HG03457 (cell line): ENCODE data around the gene CDHR3.

Source experiments
- ATAC-seq: cut with Tn5 transposase; IDR thresholded peaks from one replicate; pipeline ENCODE4 v1.9.1; 2021; ENCODE audit warnings: moderate number of reproducible peaks; ENCODE audit not compliant: unreplicated experiment

The CDHR3 gene

DNA sequence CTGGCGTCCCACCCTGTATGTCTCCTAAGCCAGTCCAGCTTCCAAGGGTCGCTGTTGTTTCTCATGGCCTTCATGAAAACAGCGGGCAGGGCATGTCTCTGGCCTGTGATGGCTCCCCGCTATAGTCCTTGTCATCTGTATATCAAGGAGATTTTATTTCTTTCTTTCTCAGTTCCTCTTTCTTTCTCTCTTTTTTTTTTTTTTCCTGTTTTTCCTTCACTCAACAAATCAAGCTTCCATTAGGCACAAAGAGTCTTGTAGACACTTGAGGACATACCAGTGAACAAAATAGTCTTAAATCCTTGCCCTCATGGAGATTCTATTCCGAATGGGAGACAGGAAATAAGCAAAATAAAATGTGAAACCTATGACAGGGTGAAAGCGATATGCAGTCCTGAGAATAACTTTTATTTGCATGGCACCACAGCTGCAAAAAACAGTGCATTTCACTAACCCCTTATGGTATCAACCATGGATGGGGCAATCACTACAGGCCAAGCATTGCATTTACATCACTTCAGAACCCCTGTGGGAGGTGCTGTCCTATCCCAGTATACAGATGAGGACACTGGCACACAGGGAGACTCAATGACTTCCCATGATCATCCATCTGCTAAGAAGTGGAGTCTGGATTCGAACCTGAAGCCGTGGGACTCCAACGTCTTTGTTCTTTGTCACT lies 98.4 kb downstream of the CDHR3 start:
- no peak for ATAC-seq

DNA sequence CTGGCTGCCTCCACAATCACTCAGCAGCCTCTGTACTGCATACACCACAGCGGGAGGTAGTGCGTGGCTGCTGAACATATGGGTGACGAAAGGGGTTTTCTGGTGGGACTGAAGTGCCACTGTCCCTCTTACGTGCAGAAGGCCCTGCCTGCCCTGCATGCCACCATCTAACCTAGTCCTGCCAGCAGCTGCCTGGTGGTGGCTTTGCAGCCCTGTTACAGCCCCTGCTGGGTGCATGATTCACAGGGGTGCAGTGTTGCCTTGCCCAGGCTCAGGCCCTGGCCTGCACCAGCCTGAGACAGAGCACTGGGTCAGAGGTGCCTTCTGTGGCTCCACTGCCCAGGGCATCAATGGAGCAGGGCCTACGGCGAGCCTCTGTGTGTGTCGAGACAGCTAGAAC lies 98.9 kb downstream of the CDHR3 start:
- no peak for ATAC-seq

DNA sequence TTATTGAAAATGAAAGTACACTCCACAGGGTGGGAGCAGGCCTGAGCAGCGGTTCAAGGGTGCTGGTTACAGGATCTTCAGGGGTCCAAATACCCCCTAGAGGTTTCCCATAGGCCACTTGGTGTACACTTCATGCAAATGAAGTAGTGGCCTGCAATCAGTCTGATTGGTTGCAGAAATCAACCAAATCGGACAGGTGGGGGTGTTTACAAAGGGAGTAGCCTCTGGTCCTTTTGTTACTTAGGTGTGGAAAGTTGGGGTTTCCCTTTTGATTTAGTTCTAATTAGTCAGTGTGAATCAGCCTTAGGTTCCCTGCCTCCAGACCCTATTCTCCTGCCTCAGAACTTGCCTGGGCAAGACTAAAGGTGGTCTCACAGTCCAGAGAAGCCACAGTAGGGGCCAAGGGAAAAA lies 99.5 kb downstream of the CDHR3 start:
- ATAC-seq, result no peak

DNA sequence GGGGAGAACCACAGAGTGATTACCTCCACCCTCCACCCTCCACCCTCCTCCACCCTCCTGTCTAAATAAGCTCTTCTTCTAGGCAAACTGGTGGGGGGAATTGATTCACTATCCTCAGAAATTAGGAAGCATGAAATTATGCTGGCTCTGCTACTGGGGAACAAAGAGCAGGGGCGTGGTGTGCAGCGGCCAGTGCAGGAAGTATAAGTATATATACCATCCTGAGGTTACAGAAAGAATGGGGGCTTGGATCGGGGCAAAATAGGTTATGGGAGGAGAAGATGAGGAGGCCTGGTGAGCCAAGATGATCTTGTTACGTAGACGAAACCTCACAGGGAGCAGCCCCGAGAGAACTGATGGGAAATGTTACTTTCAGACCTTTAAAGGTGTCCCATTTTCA lies 100.0 kb downstream of the CDHR3 start:
- ATAC-seq, result no peak

DNA sequence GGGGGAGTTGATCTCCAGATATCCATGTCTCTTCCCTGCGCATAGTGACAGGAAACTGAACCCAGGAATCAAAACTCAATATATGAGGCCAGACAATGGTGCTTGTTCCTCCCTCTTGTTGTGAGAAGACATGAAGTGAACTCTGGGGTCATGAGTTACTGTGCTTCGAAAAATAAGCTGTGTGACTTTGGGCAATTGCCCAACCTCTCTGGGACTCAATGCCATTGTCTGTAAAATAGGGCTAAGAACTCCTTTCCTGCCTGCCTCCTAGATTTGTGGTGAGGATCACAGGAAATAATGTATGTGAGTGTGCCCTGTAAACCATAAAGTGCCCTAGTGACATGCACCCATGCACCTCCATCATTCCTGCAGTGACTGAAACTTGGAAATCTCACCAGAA lies 100.6 kb downstream of the CDHR3 start:
- ATAC-seq, result no peak

DNA sequence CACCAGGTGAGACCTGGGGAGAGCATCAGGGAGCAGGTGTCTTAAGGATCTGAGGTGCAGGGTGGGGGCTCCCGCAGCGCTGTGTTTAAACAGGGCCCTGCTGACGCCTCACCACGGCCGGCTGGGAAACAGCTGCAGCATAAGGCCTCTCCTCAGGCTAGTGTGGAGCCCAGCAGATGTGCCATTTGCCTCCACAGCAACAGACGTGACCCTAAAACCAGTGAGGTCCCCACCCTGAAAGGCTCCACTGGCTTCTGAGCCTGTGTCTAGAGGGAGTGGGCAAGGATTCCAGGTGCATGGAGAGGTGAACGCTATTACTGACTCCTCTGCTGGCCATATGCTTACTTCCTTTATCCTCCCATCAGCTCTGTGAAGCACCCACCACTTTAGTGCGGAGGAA lies 101.3 kb downstream of the CDHR3 start:
- no peak for ATAC-seq

DNA sequence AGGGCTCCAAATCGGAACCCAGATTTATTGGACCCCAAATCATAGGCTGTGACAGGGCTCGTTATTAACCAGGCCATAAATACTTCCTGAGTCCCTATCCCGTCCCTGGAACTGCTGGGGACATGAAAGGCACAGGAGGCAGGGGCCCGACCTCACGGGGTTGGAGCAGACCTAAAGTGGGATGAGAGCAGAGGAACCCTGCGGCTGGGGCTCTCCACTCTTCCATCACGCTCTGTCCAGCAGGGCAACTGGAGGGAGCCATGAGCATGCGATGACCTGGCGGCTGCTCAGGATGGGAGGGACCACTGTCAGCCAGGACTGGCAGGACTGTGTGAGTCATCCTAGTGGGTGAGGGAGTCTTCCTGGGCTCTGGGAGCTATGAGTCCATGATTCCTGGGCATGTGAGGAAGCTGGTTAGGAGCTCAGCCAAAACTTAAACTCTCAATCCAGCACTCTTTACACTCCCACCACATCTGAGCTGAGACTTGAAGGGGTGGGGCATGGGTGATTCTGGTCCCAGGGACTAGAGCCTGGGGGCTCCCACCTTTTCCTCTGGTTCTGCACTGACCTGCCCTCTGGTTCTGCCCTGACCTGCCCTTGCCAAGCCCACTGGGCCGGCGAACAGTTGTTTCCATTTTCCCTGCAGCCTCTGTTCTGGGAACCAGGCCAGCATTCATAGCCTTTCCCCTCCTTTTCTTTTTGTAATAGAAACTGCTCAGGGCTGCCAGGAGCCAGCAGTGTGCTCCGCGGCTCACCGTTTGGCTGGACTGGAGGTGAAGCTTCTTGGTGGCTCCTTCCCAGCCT lies 101.9 kb downstream of the CDHR3 start:
- no peak for ATAC-seq

DNA sequence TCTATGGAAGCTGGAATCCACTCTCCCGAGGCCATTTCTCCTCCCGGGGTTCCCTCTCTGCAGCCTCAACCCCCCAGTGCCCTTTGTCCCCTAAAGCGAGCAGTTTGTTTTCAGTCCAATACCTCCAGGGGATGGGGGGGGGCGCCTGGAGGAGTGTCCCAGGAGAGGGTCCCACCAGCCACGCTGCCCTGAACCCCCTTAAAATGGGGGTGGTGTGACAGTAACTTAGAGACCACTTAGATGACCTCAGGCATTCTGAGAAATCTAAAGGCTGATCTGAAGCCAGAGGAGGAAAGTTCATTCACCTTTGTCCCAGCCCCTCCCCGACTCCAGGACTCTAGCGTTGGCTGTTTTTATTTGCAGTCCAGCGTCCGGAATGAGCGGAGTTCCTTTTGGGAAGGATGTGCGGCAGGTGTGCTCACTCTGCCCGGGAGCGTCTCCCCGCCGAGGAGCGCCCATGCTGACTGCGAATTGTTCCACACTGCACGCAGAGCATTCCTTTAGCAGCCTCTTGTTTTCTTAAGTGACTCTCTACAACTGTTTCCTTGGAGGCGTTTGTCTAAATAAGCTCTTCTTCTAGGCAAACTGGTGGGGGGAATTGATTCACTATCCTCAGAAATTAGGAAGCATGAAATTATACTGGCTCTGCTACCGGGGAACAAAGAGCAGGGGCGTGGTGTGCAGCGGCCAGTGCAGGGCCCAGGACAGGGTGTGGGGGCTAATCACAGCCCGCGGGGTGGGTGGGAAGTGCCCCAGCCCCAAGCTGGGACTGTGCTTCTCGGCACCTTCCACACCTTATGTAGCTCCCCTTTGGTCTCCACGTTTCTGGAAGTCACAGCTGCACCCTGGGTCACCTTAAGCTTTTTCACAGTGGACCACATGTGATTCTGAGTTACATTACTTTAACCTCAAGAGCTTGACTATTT lies 102.8 kb downstream of the CDHR3 start:
- no peak for ATAC-seq

DNA sequence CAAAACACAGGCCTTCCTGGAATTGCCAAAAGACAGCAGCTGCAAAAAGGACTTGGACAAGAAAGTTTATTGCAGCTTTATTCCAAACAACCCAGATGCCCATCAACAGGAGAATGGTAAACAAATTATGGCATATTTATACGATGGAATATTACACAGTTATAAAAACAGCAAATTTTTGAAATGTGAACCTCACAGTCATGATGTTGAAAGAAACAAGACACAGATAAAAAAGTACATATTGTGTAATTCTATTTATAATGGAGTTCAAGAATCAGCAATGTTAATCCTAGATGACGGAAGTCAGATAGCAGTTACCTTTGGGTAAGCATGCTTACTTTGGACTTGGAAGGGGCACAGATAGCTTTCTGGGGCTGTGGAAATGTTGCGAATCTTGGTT lies 104.6 kb downstream of the CDHR3 start:
- ATAC-seq, result no peak

DNA sequence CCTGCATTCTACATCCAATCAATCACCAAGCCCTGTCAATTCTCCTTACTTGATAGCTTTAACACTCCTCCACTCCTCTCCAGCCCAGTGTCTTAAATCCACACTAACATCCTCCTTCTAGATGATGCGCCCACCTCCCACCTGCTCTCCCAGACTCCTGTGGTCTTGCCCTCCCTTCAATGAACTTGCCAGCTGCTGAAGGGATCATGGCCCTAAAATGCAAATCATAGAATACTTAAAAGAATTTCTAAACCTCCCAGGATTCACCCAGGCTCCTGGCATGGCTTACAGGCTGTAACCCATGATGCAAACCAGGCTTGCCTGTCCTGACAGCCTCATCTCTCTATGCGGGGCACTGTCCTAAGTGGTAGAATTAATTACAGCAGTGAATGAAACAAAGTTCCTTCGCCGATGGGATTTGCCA lies 105.5 kb downstream of the CDHR3 start:
- no peak for ATAC-seq

DNA sequence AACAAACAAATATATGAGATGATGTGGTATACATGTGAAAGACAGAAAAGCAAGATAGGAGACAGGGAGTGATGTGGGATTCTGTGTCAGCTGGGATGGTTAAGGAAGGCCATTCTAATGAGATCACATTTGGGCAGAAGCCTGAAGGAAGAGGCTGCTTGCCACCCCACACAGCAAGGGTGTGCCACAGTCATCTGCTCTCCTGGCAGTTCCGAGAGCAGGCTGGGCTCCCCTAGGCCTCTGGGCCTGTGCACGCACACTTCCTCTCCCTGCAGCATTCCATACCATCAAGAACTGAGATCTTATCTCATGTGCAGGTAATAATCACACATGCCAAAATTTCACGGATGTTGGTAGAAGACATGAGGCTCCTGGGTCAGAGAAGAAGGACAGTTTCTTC lies 105.9 kb downstream of the CDHR3 start:
- ATAC-seq, result no peak

DNA sequence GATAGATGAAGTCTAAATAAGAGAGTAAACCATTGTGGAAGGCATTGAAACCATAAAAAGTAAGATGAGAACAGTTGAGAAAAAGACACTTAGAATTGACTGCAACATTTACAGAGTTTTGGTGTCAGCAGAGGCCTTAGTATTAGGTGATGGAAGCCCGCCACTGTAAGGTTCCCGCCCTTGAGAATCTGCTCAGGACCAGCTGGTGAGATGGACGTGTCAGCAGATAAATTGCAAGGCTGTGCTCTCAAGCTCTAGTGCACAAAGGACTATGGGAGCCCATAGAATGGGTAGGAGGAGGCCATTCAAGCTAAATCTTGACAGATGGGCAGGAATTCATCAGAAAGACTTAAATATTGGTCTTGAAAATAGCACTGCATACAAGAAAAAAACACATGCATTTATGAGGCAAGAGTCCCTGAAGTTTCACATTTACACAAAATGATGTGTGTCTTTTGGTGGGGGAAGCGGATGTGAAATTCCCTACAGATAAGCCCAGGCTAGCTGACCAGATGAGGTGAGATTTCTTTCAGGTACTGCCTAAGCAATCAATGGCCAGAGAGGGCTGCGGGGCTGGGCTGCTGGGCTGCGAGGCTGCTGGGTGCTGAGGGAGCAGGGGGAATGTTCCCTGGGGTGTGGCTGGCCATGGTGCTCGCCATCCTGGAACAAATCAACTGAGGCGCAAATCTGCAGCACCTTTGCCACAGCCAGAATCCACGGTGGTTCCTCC lies 106.6 kb downstream of the CDHR3 start:
- no peak for ATAC-seq

DNA sequence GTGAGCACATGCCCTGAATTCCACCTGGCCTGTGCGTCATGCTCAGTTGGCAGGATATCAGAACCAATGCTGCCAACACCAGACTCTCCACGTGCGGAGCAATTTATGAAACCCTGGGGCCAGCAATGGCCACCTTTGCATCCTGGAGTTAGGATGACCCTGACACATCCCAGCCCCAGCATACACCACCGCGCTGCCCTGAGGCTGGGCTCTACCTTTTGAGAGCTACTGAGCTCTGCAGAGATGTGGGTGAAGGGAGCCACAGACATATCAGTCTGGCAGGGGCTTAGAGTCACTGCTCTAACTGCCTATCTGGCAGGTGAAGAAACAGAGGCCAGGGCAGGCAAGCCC lies 107.1 kb downstream of the CDHR3 start:
- no peak for ATAC-seq

DNA sequence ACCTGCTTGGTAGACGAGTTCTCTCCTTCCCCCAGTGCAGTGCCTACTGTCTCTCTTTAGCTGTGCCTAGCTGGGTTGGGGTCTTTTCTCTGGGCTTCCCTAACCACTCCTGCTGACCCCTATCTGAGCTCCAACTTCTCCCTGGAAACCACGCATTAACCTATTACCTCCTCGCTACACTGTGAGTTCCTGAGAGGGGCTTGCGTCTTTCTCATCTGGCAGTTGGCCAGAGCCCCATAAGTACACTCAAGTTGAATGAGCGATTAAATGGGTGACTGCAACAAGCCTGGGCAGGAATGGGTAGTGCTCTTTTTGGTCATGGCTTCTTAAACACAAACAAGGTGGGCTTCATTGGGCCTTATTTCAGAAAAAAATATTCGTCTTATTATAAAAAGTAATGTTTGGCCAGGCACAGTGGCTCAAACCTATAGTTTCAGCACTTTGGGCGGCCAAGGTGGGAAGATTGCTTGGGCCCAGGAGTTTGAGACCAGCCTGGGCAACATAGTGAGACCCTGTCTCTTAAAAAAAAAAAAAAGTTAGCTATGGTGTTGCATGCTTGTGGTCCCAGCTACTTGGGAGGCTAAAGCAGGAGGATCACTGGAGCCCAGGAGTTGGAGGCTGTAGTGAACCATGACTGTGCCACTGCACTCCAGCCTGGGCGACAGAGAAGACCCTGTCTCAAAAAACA lies 107.6 kb downstream of the CDHR3 start:
- no peak for ATAC-seq

DNA sequence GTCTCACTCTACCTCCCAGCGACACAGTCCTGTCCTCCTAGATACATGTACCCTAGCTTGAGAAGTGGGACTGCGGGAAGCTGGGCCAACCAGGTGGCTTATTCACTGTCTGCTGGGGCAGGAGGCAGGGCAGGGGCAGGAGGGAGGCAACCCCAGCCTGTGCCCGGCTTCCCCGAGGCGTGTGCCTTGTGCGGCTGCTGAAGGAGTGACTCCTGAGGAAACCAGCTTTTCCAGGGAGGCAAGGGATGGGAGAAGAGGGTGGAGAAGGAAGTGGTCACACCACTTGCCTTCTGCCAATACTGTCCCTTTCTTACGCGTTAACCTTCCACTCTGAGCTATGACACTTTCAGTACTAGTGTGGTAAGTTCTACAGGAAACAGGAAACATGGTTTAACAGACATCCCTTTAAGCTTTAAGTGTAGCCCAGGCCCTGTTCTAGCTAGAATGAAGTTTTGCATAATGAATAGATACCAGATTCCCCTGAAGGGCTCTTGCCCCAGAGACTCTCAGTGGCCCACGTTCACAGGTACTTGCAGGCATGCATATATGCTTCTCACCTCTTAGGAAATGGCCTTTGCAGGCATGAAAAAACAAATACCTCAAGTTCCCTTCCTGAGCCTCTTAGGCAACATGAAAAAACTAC lies 108.4 kb downstream of the CDHR3 start:
- peak; percentile 96 for ATAC-seq

DNA sequence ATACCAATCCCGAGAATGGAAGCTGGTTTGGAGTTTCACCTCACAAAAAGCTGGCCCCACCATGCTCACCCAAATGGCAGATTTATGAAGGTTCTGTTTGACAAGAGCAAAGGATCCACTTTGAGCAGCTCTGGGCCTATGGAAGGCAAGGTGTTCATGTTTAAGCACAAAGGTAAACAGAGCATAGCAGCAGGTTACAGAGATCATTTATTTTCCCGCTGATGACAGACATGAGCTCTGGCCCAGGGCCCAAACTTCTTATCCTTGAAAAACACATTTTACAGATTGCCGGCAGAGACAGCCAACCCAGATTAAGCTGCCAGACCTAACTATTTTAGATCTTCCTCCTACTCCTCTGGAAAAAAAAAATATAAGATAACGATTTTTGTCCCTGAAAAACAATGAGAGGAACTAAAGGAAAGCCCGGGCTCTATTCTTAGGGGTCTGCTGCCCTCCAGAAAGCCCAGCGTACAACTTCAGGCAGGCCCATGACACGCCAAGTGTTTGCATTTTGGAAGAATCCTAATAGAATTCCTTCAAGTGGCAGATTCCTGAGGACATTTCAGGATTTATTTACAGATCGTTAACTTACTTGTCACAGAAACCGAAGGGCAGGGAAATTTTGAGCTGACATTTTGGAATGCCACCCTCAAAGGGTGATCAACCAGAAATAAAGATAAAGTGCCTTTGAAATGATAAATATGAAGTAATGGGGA lies 109.1 kb downstream of the CDHR3 start:
- no peak for ATAC-seq

DNA sequence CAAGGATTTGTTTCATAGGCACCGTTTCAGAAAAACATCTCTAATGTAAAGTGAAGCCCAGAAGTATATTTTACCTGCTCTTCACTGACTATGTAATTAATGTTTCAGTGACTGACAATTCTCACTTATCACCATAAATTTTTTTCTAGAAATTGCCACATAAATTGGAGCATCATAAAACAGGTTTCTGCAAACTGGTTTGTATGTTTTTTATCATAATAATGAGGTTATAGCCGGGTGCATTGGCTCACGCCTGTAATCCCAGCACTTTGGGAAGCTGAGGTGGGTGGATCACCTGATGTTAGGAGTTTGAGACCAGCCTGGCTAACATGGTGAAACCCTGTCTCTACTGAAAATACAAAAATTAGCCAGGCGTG lies 109.6 kb downstream of the CDHR3 start:
- no peak for ATAC-seq

DNA sequence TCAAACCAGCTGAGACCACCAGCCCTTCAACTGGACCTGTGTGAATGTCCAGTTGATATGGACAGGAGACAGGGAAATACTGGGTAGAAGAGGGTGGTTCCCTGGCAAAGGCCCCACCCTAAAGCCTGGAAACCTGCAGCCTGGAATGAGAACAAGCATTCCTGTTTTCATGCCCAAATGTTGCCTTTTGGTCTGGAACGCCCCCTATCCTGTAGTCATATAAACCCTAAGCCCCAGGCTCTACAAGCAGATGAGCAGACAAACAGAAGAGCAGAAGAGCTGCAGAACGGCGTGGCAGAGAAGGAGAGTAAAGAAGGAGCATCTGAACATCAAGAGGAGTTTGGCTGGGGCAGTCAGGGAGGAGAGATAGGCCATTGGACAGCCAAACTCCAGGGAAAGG lies 110.6 kb downstream of the CDHR3 start:
- ATAC-seq, result no peak

DNA sequence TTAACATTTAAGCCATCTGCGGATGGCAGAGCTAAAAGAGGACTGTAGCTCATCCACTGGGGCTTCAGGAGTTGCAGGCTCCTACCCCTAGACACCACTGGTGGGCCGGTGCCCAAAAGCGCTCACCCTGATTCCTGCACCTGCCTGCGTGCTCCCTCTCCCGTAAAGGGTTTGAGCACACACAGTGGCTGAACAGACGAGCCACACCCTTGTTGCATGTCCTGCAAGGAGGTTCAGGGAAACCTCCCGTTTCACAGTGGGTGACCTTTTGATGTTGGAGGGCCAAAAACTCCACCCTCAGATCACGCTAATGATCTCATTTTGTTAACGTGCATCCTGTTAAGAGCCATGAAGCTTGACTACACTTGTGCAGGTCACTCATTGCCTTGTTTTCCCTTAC lies 111.2 kb downstream of the CDHR3 start:
- no peak for ATAC-seq
